ENCODE measurements around the gene NFAT5.

DNA sequence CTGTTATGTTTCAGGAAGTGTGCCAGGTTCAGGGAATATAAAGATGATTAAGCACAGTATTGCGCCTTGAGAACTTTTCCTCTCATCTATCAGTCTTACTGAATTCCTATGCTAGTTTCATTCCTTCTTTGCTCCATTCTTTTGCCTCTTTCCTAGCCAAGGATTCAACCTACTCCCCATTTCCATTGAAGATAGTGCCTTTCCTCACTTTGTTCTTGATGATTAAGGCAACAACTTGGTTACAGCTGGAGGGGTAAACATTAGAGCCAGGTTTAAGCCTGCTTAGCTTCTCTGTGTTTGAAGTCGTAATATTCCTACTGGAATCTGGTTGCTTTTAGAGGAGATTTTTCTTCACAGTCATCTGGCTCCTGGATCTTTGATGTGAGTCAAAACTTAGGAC, 85.5 kb downstream of the NFAT5 start:
- TF ChIP-seq, protein P1, sequence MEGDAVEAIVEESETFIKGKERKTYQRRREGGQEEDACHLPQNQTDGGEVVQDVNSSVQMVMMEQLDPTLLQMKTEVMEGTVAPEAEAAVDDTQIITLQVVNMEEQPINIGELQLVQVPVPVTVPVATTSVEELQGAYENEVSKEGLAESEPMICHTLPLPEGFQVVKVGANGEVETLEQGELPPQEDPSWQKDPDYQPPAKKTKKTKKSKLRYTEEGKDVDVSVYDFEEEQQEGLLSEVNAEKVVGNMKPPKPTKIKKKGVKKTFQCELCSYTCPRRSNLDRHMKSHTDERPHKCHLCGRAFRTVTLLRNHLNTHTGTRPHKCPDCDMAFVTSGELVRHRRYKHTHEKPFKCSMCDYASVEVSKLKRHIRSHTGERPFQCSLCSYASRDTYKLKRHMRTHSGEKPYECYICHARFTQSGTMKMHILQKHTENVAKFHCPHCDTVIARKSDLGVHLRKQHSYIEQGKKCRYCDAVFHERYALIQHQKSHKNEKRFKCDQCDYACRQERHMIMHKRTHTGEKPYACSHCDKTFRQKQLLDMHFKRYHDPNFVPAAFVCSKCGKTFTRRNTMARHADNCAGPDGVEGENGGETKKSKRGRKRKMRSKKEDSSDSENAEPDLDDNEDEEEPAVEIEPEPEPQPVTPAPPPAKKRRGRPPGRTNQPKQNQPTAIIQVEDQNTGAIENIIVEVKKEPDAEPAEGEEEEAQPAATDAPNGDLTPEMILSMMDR (IDR thresholded peaks at IDR 0.05): no peak
- no peak for TF ChIP-seq POLR2A (IDR thresholded peaks at IDR 0.05)

Data from testis (tissue), 2 donors.